Progenitor cell of endocrine pancreas (in vitro differentiated cells): ENCODE data around the gene MKKS. TPM values are rescaled to one million over a fixed set of nuclear protein-coding genes. Genes with fewer than 3 reads are reported as not detected.

ENCODE experiments used
- DNase-seq: peaks from one replicate; pipeline ENCODE4 v3.0.0; 2021; ENCODE audit warnings: low spot score; ENCODE audit not compliant: unreplicated experiment
- H3K27ac Mint-ChIP-seq: 2 replicates; pipeline ENCODE4 v1.8.0; 2021; ENCODE audit warnings: mild to moderate bottlenecking, moderate library complexity, mixed read lengths
- H3K27me3 Mint-ChIP-seq: 2 replicates; pipeline ENCODE4 v1.8.0; 2021; ENCODE audit warnings: mixed read lengths
- H3K36me3 Mint-ChIP-seq: 2 replicates; pipeline ENCODE4 v1.8.0; 2022; ENCODE audit warnings: mixed read lengths; ENCODE audit not compliant: insufficient read depth
- H3K4me1 Mint-ChIP-seq: 2 replicates; pipeline ENCODE4 v1.8.0; 2021; ENCODE audit warnings: low read depth, mixed read lengths
- H3K4me3 Mint-ChIP-seq: 2 replicates; pipeline ENCODE4 v1.8.0; 2021; ENCODE audit warnings: low read depth, mild to moderate bottlenecking, moderate library complexity, mixed read lengths
- H3K9me3 Mint-ChIP-seq: 2 replicates; pipeline ENCODE4 v1.8.0; 2021; ENCODE audit warnings: low read depth, mixed read lengths
- total RNA-seq: library from RNA; stranded (reverse); gene quantifications from 2 replicates; pipeline ENCODE4 v1.2.1, GENCODE V29; 2021
- TF ChIP-seq, protein P1 (sequence below): fragments of 200-600 bp; sonication (generic); IDR thresholded peaks from one replicate; pipeline ENCODE4 v1.5.0; 2021; ENCODE audit warnings: antibody characterized with exemption, mild to moderate bottlenecking; ENCODE audit not compliant: unreplicated experiment

Gene MKKS
- total RNA-seq, 1 donor from 2014 or later, result 17.8 TPM

GRCh38 chr20:10434467-10434831 lies 427 bp upstream of the MKKS start:
- H3K27ac Mint-ChIP-seq, result peak overlapping the region; percentile 98
- H3K9me3 Mint-ChIP-seq, result no peaks in the 10 kb centered on the region
- peaks cover 17% of the 10 kb centered on the region for H3K4me1 Mint-ChIP-seq
- no peaks in the 10 kb centered on the region for H3K27me3 Mint-ChIP-seq
- DNase-seq, result peak; percentile 83
- H3K36me3 Mint-ChIP-seq, result peaks cover 1% of the 10 kb centered on the region
- peak overlapping the region; percentile 84 for H3K4me3 Mint-ChIP-seq
- TF ChIP-seq, protein P1, sequence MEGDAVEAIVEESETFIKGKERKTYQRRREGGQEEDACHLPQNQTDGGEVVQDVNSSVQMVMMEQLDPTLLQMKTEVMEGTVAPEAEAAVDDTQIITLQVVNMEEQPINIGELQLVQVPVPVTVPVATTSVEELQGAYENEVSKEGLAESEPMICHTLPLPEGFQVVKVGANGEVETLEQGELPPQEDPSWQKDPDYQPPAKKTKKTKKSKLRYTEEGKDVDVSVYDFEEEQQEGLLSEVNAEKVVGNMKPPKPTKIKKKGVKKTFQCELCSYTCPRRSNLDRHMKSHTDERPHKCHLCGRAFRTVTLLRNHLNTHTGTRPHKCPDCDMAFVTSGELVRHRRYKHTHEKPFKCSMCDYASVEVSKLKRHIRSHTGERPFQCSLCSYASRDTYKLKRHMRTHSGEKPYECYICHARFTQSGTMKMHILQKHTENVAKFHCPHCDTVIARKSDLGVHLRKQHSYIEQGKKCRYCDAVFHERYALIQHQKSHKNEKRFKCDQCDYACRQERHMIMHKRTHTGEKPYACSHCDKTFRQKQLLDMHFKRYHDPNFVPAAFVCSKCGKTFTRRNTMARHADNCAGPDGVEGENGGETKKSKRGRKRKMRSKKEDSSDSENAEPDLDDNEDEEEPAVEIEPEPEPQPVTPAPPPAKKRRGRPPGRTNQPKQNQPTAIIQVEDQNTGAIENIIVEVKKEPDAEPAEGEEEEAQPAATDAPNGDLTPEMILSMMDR, result no peak

DNA sequence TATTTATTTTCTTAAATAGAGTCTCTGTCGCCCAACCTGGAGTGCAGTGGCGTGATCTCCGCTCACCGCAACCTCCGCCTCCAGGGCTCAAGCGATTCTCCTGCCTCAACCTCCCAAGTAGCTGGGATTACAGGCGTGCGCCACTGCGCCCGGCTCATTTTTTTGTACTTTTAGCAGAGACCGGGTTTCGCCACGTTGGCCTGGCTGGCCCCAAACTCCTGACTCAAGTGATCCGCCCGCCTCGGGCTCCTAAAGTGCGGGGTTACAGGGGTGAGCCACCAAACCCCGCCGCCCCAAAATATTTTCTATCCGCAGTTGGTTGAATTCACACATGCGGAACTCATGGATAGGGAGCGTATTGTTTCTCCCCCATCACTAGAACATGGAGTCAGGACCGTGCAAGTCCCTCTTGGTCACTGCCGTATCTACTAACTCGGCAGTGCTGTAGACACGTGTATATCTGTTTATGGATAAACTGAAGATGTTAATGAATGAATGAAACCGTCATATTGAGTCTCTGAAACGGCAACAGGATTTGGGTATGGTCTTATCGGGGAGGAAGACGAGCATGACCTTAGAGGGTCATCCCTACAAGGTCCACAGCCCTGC lies 904 bp downstream of the MKKS start:
- no peaks in the 10 kb centered on the region for H3K27me3 Mint-ChIP-seq
- TF ChIP-seq, protein P1, result no peak
- no peak for DNase-seq
- no peaks in the 10 kb centered on the region for H3K9me3 Mint-ChIP-seq
- H3K4me3 Mint-ChIP-seq, result peak overlapping the region; percentile 84
- H3K27ac Mint-ChIP-seq, result peak overlapping the region; percentile 98
- H3K36me3 Mint-ChIP-seq, result no peaks in the 10 kb centered on the region
- peaks cover 21% of the 10 kb centered on the region for H3K4me1 Mint-ChIP-seq

DNA sequence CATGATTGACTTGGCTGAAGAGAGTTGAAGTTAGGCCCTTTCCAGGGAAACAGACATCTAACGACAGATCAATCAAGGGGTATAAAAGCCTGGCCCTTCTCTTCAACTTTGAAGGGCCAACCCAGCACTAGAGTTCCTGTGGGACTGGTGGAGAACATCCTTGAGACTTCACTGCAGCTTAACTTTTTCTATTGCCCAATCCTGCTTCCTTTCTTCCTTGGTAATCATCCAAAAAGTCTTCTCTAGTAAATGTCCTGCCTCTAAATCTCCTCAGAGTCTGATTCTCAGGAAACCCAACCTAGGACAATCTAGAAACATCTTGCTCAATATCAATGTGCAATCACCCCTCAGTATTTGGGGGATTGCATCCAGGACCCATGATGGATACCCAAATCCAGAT lies 1.9 kb downstream of the MKKS start:
- no peaks in the 10 kb centered on the region for H3K36me3 Mint-ChIP-seq
- no peaks in the 10 kb centered on the region for H3K27me3 Mint-ChIP-seq
- no peak for DNase-seq
- peaks cover 22% of the 10 kb centered on the region for H3K4me1 Mint-ChIP-seq
- no peak overlapping the region for H3K27ac Mint-ChIP-seq
- no peaks in the 10 kb centered on the region for H3K9me3 Mint-ChIP-seq
- peak overlapping the region; percentile 23 for H3K4me3 Mint-ChIP-seq
- TF ChIP-seq, protein P1, result no peak

DNA sequence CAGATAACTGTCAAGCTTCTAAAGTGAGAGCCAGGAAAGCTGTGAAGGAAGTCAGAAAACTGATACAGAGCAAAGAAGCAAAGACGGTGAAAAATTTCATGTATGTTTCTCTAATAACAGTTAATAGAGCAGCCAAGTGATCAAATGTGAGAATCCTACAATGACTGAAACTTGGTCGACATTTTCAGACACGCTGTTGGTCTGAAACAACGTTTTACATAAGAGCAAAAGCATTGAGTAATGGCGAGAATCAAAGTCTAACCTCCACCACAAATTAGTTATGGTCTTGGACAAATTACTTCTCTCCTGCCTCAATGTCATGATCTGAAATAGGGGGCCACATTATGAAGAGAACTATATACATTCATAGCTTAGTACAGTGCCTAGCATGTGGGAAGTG lies 3.3 kb downstream of the MKKS start:
- Mint-ChIP-seq H3K4me1 (peaks cover 16% of the 10 kb centered on the region), H3K36me3 (no peaks in the 10 kb centered on the region), H3K27me3 (no peaks in the 10 kb centered on the region), H3K9me3 (no peaks in the 10 kb centered on the region), H3K4me3 (no peak overlapping the region), H3K27ac (no peak overlapping the region)
- DNase-seq, result no peak
- TF ChIP-seq, protein P1, result no peak

DNA sequence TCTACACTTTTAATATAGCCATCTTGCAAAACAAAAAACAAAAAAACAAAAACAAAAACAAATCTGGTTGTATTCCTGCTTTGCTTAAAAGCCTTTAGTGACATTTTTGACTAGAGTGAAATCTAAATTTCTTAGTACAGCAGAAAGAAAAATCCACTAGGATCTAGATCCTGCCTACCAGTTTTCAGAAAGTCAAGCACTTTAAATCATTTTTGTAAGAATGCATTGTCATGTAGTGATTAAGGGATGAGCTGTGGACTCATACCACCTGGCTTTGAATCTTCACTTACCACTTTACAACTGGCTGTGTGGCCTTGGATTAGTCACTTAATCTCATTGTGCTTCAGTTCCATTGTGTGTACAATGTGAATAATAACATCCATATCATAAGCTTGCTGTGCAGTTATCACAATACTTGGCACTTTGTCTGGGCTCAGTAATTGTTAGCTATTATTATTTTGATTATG lies 4.0 kb downstream of the MKKS start:
- TF ChIP-seq, protein P1, result no peak
- Mint-ChIP-seq H3K36me3 (no peaks in the 10 kb centered on the region), H3K27me3 (no peaks in the 10 kb centered on the region), H3K9me3 (no peaks in the 10 kb centered on the region), H3K4me1 (peaks cover 16% of the 10 kb centered on the region), H3K27ac (no peak overlapping the region), H3K4me3 (no peak overlapping the region)
- no peak for DNase-seq
